AG08396 (cell line): ENCODE results near the gene SORBS1.
A peak's percentile ranks its signal among the peaks of the same experiment; 100 is the strongest.

ENCODE experiments used
- DNase-seq: peaks from one replicate; pipeline ENCODE4 v3.0.0; 2012; ENCODE audit warnings: low spot score, mixed read lengths

SORBS1 gene

DNA sequence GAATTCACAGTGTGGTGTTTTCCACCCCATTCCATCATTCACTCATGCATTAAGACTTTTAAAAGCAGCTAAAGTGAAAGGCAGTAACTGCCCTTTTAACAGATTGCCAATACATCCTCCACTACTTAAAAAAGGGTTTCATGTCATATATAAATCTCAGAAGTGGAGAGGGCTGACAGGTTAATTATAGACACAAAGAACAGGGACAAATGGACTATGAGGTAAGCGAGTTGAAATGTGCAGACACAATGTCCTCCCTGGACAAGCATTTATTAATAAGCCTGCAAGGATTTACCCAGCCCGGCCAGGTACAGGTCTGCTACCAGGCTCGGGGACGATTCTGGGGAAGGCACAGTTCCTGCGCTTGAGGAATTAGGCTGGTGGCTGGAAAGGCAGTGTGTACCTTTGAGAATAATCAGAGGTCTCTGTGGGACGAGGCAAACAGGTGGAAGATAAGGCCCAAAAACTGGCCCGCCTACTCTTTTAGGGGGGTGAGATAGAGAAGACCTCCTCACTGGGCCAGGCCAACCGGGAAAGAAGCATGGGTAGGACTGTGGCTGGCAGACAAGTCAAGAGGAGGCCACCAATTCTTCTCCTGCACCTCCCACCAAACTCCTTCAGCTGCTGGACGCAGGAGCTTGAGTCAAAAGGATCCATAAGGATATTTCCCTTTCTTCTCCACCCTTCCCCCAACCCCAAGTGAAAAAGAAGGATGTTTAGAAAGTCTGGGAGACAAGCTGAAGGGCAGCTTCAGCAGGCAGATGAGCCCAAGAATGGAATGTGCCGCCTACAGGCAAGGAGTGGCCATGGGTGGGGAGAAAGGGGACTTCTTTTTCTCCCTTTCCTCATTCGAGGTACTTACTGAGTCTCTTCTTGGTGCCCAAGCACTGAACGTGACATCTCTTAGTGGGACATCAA, 271.9 kb downstream of the SORBS1 start:
- peak; percentile 59 for DNase-seq

DNA sequence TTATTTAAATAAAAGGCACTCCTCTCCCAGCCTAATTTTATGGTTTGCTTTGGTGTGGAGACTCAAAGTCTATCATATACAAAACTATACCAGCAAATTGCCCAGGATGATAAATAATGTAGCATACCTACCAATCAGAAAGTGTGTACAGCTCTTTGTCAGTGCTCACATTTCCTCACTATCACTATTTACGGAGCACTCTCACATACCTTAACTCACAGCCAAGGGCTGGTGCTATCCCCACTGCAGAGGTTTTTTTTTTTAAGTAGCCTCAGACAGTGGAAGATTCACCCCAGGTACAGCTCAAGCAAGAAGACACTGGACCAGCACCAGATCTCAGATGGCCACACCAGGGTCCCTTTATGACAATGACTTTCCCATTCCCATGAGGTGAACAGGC, 272.9 kb downstream of the SORBS1 start:
- DNase-seq, result no peak

DNA sequence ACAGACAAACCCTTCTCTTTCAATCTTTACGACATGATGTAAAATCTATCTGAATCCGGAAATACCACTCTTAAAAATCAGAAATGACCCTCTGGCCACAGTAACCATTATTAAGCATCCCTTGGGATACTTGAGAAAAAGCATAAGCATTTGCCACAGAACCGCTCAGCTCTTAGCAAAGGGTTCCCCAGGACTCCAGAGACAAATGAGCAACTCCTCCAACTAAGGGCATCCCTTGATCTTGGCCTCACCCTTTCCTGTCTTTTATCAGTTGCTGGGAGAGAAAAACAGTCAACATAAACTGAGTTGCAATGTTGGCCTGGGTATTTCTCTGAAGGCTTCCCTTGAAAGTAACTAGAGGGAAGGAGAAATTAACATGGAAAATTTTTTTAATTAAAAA, 273.9 kb downstream of the SORBS1 start:
- no peak for DNase-seq

GRCh38 chr10:95286707-95287106, 274.5 kb downstream of the SORBS1 start:
- no peak for DNase-seq

- DNase-seq, result no peak
These were observed 275.6 kb downstream of the SORBS1 start for GRCh38 chr10:95285556-95285955.

DNA sequence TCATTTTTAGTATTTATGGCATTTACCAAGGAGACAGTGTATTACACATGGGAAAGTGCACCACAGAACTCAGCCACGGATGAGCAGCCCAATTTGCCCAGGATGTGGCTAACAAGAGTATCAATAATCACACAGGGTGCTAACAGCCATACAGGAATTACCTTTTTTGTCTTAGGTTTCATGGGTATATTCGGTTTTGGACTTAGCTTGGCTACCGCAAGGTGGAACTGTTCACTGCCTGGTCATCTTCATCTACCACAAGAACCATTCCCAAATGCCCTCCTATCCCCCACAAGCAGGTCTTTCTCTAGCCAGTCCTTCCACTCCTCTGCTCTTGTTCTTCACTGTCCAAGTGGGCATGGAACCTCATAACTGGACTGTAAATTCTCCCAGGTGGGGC, 276.4 kb downstream of the SORBS1 start:
- no peak for DNase-seq

GRCh38 chr10:95282107-95282506, 279.1 kb downstream of the SORBS1 start:
- DNase-seq, result no peak

DNA sequence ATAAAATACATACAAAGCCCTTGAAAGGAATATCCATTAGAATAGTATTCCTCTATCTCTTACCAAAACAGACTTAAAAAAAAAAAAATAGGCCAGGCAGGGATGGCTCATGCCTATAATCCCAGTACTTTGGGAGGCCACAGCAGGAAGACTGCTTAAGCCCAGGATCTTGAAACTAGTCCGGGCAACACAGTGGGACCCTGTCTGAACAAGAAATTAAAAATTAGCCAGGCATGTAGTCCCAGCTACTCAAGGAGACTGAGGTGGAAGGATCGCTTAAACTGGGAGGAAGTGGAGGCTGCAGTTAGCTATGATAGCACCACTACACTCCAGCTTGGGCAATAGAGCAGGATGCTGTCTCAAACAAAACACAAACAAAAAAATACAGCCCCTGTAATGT, 280.0 kb downstream of the SORBS1 start:
- DNase-seq, result no peak

DNA sequence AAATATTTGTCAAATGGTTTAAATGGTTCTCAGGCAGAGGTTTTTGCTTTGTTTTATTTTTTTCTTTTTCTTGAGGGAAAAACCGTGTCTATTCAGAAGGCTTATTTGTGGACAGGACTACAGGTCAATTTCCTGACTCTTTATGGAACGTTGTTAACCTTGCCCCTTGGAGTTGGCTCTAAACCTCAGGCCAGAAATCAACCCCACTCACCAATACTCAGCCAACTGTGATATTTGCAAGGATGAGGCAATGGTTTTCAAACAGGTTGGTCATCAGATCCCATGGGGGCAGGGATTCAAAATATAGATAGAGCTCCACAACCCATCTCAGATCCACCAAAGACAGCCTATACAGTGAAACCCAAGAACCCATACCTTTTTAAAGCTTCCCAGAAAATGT, 280.5 kb downstream of the SORBS1 start:
- DNase-seq, result no peak

DNA sequence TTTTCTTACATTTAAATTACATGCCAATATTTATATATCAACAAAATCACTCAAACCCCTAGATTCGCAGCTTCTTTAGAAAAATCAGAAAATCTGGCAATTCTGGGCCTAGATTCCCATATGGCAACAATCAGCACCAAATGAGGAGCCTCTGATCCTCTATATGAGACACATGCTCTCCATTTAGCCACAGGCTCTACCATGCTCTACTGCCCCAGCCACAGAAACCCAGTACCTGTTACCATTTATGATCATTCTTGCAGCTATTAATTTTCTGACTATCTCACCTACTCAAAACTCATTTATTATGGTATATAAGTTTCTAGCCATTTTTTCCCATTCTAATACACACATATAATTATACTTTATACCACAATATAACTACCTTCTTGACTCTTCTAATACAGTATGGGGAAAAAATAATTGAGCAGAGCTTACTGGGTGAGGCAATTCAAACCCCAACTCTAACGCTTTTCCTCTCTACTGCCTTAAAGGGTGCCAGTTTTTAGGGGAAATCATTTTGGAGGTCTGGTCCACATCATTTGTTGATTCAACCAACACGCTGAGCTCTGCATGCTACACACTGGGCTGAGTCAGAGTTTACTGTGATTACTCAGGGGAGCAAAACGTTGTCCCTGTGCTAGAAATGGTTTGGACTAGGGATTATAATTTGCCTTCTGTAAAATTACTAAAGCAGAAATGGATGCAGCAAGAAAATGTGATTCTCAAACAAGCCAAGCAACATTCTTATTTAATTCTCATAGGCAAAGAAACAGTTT, 281.9 kb downstream of the SORBS1 start:
- peak; percentile 67 for DNase-seq

DNA sequence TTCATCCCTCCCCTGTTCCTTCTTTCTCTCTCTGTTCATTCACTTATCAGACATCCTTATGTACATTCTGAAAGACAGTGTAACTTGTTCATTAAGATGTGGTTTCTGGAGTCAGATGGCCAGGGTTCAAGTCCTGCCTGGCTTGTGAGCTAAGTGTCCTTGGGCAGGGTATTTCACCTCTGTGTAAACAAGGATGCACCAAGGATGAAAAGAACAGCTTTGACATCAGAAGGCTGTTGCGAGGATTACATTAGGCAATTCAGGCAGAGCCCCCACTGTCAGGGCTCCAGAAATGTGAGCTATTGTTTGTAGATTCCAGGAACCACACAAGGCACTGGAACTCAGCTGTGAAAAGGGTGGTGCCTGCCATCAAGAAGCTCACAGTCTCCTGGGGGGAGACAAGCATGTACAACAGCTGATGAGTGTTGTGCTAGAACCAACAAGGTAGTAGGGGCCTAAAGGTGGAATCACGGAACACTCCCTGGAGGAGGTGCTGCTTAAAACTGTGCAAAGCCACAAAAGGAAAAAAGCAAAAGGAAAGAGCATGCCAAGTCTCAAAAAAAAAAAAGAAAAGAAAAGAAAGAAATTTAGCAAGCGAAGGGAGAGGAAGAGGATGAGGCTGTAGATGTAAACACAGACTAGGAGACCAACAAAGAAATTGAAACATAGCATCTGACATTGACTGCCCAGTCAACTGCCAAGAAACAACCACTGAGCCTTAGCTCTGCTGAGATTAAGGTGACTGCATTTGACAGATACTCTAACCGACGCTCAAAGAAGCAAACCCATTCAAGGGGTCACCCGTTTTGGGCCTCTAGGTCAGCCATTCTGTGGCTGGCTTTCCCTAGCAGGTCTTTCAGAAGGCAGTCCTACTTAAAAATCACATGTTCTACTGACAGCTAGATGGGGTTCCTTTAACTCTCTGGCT, 282.8 kb downstream of the SORBS1 start:
- DNase-seq, result no peak

DNA sequence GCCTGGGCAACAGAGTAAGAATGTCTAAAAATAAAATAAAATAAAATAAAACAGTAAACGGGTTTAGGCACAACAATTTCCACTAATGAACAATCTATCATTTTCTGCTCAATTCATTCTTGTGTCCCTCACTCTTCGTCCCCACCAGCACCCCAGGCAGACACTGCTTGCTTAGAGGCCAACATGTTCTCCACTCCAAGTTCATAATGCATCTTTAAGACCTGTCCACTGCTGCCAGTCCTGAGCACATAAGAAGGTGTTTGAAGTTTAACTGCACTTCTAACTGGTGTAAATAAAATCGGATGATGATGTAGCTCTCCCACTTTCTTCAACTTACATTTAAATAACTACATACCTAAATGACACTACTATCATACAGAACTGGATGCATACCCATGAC, 283.6 kb downstream of the SORBS1 start:
- DNase-seq, result no peak

GRCh38 chr10:95277201-95277570, 284.0 kb downstream of the SORBS1 start:
- no peak for DNase-seq

DNA sequence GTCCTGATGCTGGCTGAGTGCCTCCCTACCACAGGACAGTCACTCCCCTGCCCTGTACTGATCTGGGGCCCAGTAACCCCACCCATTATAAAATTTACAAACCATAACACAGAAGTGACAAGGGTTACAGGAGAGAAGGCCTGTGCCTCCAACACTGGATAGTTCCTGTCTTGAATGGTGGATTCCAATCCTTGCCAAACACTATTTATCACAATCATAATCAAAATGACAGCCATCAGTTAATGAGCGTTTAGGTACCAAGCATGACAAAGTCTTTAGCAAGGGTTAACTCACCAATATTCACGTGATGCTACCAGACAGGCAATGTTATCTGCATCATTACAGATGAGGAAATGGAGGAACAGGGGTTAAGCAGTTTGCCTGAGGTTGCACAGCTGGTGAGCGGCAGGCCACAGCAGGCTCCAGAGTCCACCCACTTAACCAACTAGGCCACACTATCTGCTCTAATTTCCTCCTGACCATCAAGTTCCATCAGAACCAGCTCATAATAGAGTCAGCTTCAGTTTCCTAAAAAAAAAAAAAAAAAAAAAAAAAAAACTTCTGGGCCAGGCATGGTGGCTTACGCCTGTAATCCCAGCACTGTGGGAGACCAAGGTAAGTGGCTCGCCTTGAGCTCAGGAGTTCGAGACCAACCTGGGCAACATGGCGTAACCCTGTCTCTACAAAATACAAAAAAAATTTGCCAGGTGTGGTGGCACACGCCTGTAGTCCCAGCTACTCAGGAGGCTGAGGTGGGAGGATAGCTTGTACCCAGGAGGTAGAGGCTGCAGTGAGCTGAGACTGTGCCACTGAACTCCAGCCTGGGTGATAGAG, 284.6 kb downstream of the SORBS1 start:
- no peak for DNase-seq

GRCh38 chr10:95275726-95276366, 285.3 kb downstream of the SORBS1 start:
- no peak for DNase-seq

DNA sequence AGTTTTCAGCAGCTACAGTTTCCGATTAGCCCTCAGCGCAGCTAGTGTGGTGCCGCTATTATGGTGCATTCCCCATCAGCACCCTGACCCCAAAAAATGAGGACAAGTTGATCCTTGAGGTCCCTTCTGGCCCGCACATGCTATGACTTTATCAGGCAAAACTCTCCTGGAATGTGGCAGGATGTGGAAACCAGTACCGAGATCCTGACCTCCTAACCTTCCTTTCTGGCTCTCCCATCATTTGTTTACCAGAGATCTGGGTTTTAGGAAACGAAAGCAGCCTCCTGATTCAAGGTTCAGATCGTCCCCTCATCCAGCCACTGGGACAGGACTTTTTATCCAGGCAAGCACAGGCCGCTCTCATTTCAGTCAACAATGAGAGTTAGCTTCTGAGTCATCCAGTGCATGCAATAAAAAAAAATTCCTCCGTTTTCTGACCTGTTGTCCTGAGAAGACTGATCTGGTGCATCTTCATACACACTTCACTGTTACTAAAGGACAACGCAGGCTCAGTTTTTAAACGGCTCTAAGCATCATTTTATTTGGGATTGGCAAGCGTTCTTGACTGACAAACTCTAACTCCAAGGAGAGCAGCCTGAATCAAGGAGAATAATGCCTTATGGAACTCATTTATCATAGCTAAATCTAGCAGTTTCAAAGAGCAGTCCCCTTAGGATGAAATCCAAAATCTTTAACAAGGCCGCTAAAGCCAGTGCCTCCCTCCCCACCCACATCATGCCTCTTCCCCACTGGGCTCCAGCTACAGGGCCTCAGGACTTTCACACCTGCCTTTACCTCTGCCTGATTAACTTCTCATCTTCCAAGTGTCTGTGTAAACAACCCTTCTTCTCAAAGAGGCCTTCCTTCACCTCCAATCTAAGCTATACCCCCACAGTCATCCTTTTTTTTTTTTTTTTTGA, 287.5 kb downstream of the SORBS1 start:
- DNase-seq, result peak; percentile 75

DNA sequence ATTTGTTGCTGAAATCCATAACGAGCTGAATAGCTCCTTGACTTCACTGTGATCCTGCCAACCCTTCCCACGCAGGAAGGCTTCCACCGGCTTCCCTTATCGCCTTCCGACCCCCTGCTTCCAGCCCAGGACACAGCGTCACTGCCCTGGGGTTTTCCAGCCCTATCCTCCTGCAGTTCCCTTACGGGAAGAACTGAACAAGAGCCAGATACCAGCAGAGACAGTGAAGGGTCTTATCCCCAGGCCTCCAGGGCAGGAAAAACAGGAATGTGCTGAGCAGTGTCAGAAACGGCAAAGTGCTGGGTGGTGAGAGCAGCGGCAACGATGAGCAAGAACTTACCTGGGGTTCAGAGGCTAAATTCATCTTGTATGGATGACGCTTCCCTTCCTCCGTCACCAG, 292.7 kb downstream of the SORBS1 start:
- DNase-seq, result no peak

GRCh38 chr10:95267251-95267650, 293.9 kb downstream of the SORBS1 start:
- no peak for DNase-seq

GRCh38 chr10:95266674-95267095, 294.5 kb downstream of the SORBS1 start:
- peak; percentile 69 for DNase-seq

DNA sequence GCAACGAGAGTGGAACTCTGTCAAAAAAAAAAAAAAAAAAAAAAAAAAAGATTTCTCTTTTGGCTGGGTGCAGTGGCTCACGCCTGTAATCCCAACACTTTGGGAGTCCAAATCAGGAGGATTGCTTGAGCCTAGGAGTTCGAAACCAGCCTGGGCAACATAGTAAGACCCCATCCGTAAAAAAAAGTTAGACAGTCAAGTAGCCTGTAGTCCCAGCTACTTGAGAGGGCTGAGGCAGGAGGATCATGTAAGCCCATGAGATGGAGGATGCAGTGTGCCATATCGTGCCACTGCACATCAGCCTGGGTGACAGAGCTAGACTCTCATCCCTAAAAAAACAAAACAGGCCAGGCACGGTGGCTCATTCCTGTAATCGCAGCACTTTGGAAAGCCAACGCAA, 295.6 kb downstream of the SORBS1 start:
- no peak for DNase-seq
